ENCODE results near the gene EEF2. TPM values are rescaled to one million over a fixed set of nuclear protein-coding genes. Genes with fewer than 3 reads are reported as not detected.

Gene EEF2
- total and polyA plus RNA-seq, 2 donors (not counting 3 experiments of a cell fraction or from before 2014, with no cell fraction given): 1,496 to 2,318 TPM

DNA sequence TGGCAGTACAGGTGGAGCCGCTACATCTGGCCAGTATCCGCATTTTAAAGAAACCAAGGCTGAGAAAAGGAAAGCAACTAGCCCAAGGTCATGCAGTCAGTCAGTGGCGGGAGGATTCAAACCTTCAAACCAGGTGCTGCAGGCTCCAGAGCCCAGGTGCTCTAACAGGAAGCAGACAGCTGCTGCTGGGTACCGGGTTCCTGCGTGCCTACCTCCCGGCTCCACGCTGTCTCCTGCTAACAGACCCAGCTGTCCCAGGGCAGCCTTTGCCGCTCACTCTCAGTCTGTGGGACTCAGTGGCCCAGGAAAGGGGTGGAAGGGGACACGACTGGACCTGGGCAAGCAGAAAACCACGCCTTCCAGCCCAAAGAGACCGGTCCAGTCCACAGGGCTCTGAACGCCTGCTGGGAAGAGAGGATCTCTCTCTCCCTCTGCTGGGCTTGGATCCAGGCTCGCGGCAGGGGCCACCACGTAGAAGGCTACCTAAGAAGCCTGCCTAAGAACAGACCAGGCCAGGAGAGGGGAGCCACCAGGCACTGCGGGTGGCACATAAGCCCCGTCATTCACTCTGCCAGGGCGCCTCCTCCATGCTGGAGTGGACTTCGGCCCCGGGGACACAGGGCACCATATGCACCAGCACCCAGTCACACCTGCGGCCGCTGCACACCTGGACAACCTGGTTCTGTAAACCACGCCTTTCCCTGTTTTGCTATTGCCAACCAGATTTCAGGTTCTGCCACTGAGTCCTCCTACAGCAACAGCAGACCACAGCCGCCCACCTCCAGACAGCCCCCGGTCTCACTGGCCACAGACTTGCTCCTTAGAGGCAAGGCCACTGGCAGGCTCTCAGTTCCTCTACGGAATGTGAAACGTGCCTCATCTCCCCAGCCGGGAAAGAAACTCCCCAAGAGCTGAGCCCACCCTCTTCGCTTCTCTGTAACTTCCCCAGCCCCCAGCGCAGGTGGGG lies 18.9 kb downstream of the EEF2 start:
- dilution Hi-C loops (cut with MboI; ENCODE audit: extremely low pct_ligation_motif_present, low sequenced_read_pairs): no loop called here
- no peak for FAIRE-seq
- Histone ChIP-seq H3K79me2 (ENCODE audit: control insufficient read depth, insufficient read depth, low read length) (peaks cover 48% of the 10 kb centered on the region), H3K9ac (replicated peaks; ENCODE audit: extremely low read depth, insufficient read depth, low read length) (no peak overlapping the region), H2AFZ (ENCODE audit: low read depth, low read length) (no peak overlapping the region), H3K4me2 (ENCODE audit: insufficient read depth, low read length) (no peak overlapping the region), H3K36me3 (ENCODE audit: control insufficient read depth in 2 of 2, extremely low read depth in 1 of 2, insufficient read depth in 2 of 2, low read length in 2 of 2) (peaks cover 16 to 43% of the 10 kb centered on the region in 2 experiments), H3K4me1 (ENCODE audit: control insufficient read depth, extremely low read depth, insufficient read depth, low read length) (peaks cover 23% of the 10 kb centered on the region), H3K9me1 (replicated peaks; ENCODE audit: control insufficient read depth, extremely low read depth, insufficient read depth, low read length) (no peaks in the 10 kb centered on the region), H3K27me3 (ENCODE audit: control insufficient read depth in 2 of 2, insufficient read depth in 2 of 2, low read length in 2 of 2) (no peaks in the 10 kb centered on the region), H3K9me3 (replicated peaks; ENCODE audit: control insufficient read depth, insufficient read depth, low read length) (no peaks in the 10 kb centered on the region), H3K27ac (ENCODE audit: insufficient read depth, low read depth, low read length) (no peak overlapping the region), H3K4me3 (replicated peaks in 1 of 3; ENCODE audit: insufficient read depth in 1 of 3, low read depth in 1 of 3, low read length in 3 of 3) (no peak overlapping the region), H4K20me1 (replicated peaks; ENCODE audit: control insufficient read depth, extremely low read depth, insufficient read depth, low read length) (no peaks in the 10 kb centered on the region)
- POLR2A ChIA-PET: no interaction called here
- intact Hi-C loops (cut with micrococcal nuclease): loop anchor here (5.0 kb wide), 1 partner anchor 101 kb away; the partner anchor contains the start of gene ZBTB7A
- no TSS peak for BruUV-seq (replicated peaks)
- no peak for TF ChIP-seq FOS (IDR thresholded peaks at IDR 0.05; ENCODE audit: borderline replicate concordance, insufficient read depth, low read length)
- TF ChIP-seq EZH2 (IDR thresholded peaks at IDR 0.05; ENCODE audit: borderline replicate concordance, low read depth, low read length, severe bottlenecking): no peak
- TF ChIP-seq POLR2AphosphoS5 (IDR thresholded peaks at IDR 0.05; ENCODE audit: insufficient read depth, low read depth, low read length): no peak
- TF ChIP-seq, protein P1, sequence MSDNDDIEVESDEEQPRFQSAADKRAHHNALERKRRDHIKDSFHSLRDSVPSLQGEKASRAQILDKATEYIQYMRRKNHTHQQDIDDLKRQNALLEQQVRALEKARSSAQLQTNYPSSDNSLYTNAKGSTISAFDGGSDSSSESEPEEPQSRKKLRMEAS (IDR thresholded peaks at IDR 0.05; ENCODE audit: insufficient read depth, insufficient read length): no peak
- TF ChIP-seq, protein P2, sequence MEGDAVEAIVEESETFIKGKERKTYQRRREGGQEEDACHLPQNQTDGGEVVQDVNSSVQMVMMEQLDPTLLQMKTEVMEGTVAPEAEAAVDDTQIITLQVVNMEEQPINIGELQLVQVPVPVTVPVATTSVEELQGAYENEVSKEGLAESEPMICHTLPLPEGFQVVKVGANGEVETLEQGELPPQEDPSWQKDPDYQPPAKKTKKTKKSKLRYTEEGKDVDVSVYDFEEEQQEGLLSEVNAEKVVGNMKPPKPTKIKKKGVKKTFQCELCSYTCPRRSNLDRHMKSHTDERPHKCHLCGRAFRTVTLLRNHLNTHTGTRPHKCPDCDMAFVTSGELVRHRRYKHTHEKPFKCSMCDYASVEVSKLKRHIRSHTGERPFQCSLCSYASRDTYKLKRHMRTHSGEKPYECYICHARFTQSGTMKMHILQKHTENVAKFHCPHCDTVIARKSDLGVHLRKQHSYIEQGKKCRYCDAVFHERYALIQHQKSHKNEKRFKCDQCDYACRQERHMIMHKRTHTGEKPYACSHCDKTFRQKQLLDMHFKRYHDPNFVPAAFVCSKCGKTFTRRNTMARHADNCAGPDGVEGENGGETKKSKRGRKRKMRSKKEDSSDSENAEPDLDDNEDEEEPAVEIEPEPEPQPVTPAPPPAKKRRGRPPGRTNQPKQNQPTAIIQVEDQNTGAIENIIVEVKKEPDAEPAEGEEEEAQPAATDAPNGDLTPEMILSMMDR (IDR thresholded peaks at IDR 0.05; ENCODE audit: extremely low read depth in 1 of 2, insufficient read depth in 1 of 2, low read depth in 1 of 2, low read length in 2 of 2): no peak
- TF ChIP-seq MYC (IDR thresholded peaks at IDR 0.05; ENCODE audit: low read depth, low read length): no peak
- TF ChIP-seq JUN (IDR thresholded peaks at IDR 0.05; ENCODE audit: borderline replicate concordance, insufficient read depth, insufficient read length, low read depth): no peak
- TF ChIP-seq GATA2 (IDR thresholded peaks at IDR 0.05; ENCODE audit: insufficient read depth, insufficient read length, low read depth, low read length): no peak
- no peak for TF ChIP-seq POLR2A (IDR thresholded peaks at IDR 0.05; ENCODE audit: low read depth, low read length)
- no peak for DNase-seq (ENCODE audit: low read depth, low spot score)
- CTCF ChIA-PET: no interaction called here
